OCI-LY1 (cell line): ENCODE measurements around the gene CD93.

ENCODE experiments used
- H2AFZ ChIP-seq: fragments of 200-600 bp; sonication (generic), shearing (Covaris generic); 2 replicates; pipeline ENCODE4 v1.6.0; 2014; ENCODE audit warnings: antibody characterized with exemption, mild to moderate bottlenecking, low read length
- H3F3A ChIP-seq: fragments of 200-600 bp; sonication (generic), shearing (Covaris generic); 2 replicates; pipeline ENCODE4 v1.6.0; 2014; ENCODE audit warnings: mild to moderate bottlenecking, antibody characterized with exemption, low read length, moderate library complexity; ENCODE audit not compliant: insufficient read depth
- H3K27ac ChIP-seq: fragments of 200-600 bp; sonication (generic); 2 replicates; pipeline ENCODE4 v1.5.1; 2014; ENCODE audit warnings: low read length, mixed run types, mild to moderate bottlenecking, low read depth; ENCODE audit not compliant: poor library complexity, severe bottlenecking
- H3K27me3 ChIP-seq: fragments of 200-600 bp; sonication (generic); 2 replicates; pipeline ENCODE4 v1.6.0; 2014; ENCODE audit warnings: antibody characterized with exemption, mild to moderate bottlenecking, low read length, moderate library complexity; ENCODE audit not compliant: insufficient read depth
- H3K36me3 ChIP-seq: fragments of 200-600 bp; sonication (generic); 2 replicates; pipeline ENCODE4 v1.6.1; 2014; ENCODE audit warnings: mild to moderate bottlenecking, antibody characterized with exemption, low read length, moderate library complexity, mixed read lengths; ENCODE audit not compliant: insufficient read depth
- H3K4me1 ChIP-seq: fragments of 200-600 bp; sonication (generic); 2 replicates; pipeline ENCODE4 v1.5.1; 2014; ENCODE audit warnings: mild to moderate bottlenecking, low read length, moderate library complexity; ENCODE audit not compliant: insufficient read depth, severe bottlenecking
- H3K4me2 ChIP-seq: fragments of 200-600 bp; sonication (generic), shearing (Covaris generic); 2 replicates; pipeline ENCODE4 v1.6.1; 2014; ENCODE audit warnings: low read length
- H3K4me3 ChIP-seq: fragments of 200-600 bp; sonication (generic); 2 replicates; pipeline ENCODE4 v1.5.1; 2014; ENCODE audit warnings: low read length, low read depth, mild to moderate bottlenecking, mixed read lengths; ENCODE audit not compliant: poor library complexity, severe bottlenecking
- H3K79me2 ChIP-seq: fragments of 200-600 bp; shearing (Covaris generic); 2 replicates; pipeline ENCODE4 v1.6.1; 2016; ENCODE audit warnings: mixed run types, low read length, mixed read lengths; ENCODE audit not compliant: insufficient read depth
- H3K9ac ChIP-seq: fragments of 200-600 bp; sonication (generic), shearing (Covaris generic); 2 replicates; pipeline ENCODE4 v1.6.1; 2014; ENCODE audit warnings: mild to moderate bottlenecking, low read length, mixed read lengths
- H3K9me2 ChIP-seq: fragments of 200-600 bp; sonication (generic), shearing (Covaris generic); 2 replicates; pipeline ENCODE4 v1.6.1; 2014; ENCODE audit warnings: low read depth, mild to moderate bottlenecking, low read length, mixed read lengths
- H3K9me3 ChIP-seq: fragments of 200-600 bp; shearing (Covaris generic); 2 replicates; pipeline ENCODE4 v1.6.1; 2014; ENCODE audit warnings: low read length, mixed read lengths
- H4K20me1 ChIP-seq: fragments of 200-600 bp; sonication (generic), shearing (Covaris generic); 2 replicates; pipeline ENCODE4 v1.6.0; 2016; ENCODE audit warnings: mild to moderate bottlenecking, low read length; ENCODE audit not compliant: insufficient read depth
- CTCF ChIP-seq: fragments of 200-600 bp; sonication (generic), shearing (Covaris generic); IDR thresholded peaks from 2 replicates; pipeline ENCODE4 v1.5.1; 2017; ENCODE audit warnings: mild to moderate bottlenecking, antibody characterized with exemption, low read length, moderate library complexity, mixed read lengths
- EZH2 ChIP-seq: fragments of 200-600 bp; sonication (generic), shearing (Covaris generic); IDR thresholded peaks from 2 replicates; pipeline ENCODE4 v1.8.0; 2017; ENCODE audit warnings: borderline replicate concordance, mixed run types, mild to moderate bottlenecking, antibody characterized with exemption, low read length, moderate library complexity, mixed read lengths

The CD93 gene

GRCh38 chr20:23074052-23074451 is 12.1 kb downstream of the CD93 start:
- H3K4me2 ChIP-seq, result no peak overlapping the region
- H3K9me3 ChIP-seq, result no peaks in the 10 kb centered on the region
- H3K4me3 ChIP-seq, result no peak overlapping the region
- TF ChIP-seq CTCF, result no peak
- TF ChIP-seq EZH2, result no peak
- no peaks in the 10 kb centered on the region for H4K20me1 ChIP-seq
- no peaks in the 10 kb centered on the region for H3K27me3 ChIP-seq
- H3K27ac ChIP-seq, result no peak overlapping the region
- H3K36me3 ChIP-seq, result no peaks in the 10 kb centered on the region; the same call in 1 of the 2 replicates
- H3K9ac ChIP-seq, result no peak overlapping the region
- H3K79me2 ChIP-seq, result no peaks in the 10 kb centered on the region
- no peaks in the 10 kb centered on the region for H3F3A ChIP-seq
- H2AFZ ChIP-seq, result no peak overlapping the region
- H3K9me2 ChIP-seq, result no peaks in the 10 kb centered on the region
- no peaks in the 10 kb centered on the region for H3K4me1 ChIP-seq

GRCh38 chr20:23072892-23073586 is 13.1 kb downstream of the CD93 start:
- Histone ChIP-seq H3F3A (no peaks in the 10 kb centered on the region), H3K36me3 (no peaks in the 10 kb centered on the region; the same call in 1 of the 2 replicates), H2AFZ (no peak overlapping the region), H3K9ac (no peak overlapping the region), H3K4me2 (no peak overlapping the region), H3K9me3 (no peaks in the 10 kb centered on the region), H3K9me2 (no peaks in the 10 kb centered on the region), H3K4me1 (no peaks in the 10 kb centered on the region), H4K20me1 (no peaks in the 10 kb centered on the region), H3K4me3 (no peak overlapping the region), H3K27me3 (no peaks in the 10 kb centered on the region), H3K27ac (no peak overlapping the region), H3K79me2 (no peaks in the 10 kb centered on the region)
- TF ChIP-seq CTCF (no peak), EZH2 (no peak)

- H3K9me2 ChIP-seq, result no peaks in the 10 kb centered on the region
- no peaks in the 10 kb centered on the region for H3F3A ChIP-seq
- no peaks in the 10 kb centered on the region for H4K20me1 ChIP-seq
- H3K4me1 ChIP-seq, result no peaks in the 10 kb centered on the region
- H3K9ac ChIP-seq, result no peak overlapping the region
- H3K79me2 ChIP-seq, result no peaks in the 10 kb centered on the region
- no peaks in the 10 kb centered on the region for H3K9me3 ChIP-seq
- no peaks in the 10 kb centered on the region; the same call in 1 of the 2 replicates for H3K36me3 ChIP-seq
- no peak overlapping the region for H2AFZ ChIP-seq
- H3K4me2 ChIP-seq, result no peak overlapping the region
- no peaks in the 10 kb centered on the region for H3K27me3 ChIP-seq
- no peak overlapping the region for H3K27ac ChIP-seq
- H3K4me3 ChIP-seq, result no peak overlapping the region
- TF ChIP-seq CTCF (no peak), EZH2 (no peak)
Observed at GRCh38 chr20:23071996-23072395, 14.1 kb downstream of the CD93 start.
